ENCODE measurements around the gene CCNJ. TPM values are rescaled to one million over a fixed set of nuclear protein-coding genes. Genes with fewer than 3 reads are reported as not detected.
A peak's percentile ranks its signal among the peaks of the same experiment; 100 is the strongest.
"Not testable (repeated sequence)": the region's sequence is repeated elsewhere in the genome, so short reads cannot be mapped to it uniquely, and the experiment has no call there.

Gene CCNJ
- 10 to 100 TPM; 14.3 to 19.6 (median 16.8) TPM for polyA plus RNA-seq (ENCODE audit: insufficient read length in 4 of 4)

DNA sequence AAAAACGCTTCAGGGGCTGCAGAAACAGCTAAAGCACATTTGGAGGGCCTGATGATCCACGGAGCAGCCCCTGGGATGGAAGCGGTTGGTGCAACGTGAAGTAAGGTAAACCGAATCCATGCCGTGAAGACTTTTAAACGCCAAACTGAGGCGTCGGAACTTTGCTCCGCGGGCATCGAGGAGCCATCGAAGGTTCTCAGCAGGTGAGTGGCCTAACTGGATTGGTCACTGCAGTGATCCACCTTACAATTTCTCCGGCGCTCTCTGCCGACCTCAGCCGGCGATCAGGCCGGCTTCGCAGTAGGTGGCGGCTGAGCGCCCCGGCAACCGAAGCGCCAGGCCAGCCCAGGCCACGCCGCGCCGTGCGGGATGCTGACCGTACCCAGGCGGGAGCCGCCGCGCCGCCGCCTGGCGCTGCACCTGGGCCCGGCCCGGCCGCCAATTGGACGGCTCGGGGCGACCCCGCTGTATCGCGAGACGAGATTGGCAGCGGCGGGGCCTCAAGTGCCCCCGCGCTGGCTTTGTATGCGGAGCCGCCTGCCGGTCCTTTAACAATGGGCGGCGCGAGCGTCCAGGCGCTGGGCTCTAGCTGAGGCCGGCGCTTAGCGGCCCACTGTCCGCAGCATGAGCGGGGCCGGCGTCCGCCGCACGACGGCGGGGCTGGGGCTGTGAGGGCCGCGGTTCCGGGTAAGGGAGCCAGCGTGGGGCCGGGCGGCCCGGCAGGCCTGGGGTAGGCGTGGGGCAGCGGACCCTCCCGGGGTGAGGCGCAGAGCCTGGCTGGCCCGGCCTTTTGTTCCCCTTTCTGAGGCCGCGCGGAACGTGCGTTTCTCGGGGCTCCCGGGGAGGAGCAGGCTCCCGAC lies at the start of gene CCNJ:
Gene CCNJ (plus strand): TSS at position 551 of the 860 bp plus-strand sequence. CDS start 811 bp downstream, outside the sequence.
- peak; percentile 72 to 81 (median 78) for DNase-seq (ENCODE audit: low read depth in 4 of 4, low spot score in 2 of 4)

- not testable (repeated sequence) for DNase-seq (ENCODE audit: low read depth in 4 of 4, low spot score in 2 of 4)
Measured at GRCh38 chr10:95994376-95994775, 49.0 kb upstream of the CCNJ start.

GRCh38 chr10:95998255-95998784 lies 45.1 kb upstream of the CCNJ start:
- no peak for DNase-seq (ENCODE audit: low read depth in 4 of 4, low spot score in 2 of 4)

DNA sequence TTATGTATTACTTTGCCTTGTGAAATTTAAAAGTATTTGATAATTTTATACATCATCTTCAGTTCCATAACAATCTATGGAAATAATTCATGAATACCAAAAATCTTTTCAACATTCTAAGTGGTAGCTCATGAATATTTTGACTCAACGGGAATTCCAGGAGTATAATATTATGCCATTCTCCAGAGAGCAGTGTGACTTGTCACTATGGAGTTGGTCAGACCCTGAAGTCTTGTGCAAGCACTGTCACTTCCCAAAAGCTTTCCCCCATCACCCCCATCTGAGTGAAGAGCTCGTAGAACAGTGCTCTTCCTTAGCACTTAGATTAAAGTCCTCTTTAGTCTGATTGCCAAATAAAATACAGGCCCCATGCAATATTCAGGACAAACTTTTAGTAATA lies 29.4 kb upstream of the CCNJ start:
- DNase-seq (ENCODE audit: low read depth in 4 of 4, low spot score in 2 of 4): no peak

- no peak for DNase-seq (ENCODE audit: low read depth in 4 of 4, low spot score in 2 of 4)
Measured at GRCh38 chr10:96014473-96015102, 28.8 kb upstream of the CCNJ start.

- peak; percentile 65 to 85 (median 76) for DNase-seq (ENCODE audit: low read depth in 4 of 4, low spot score in 2 of 4)
Measured at GRCh38 chr10:96017191-96017687, 26.1 kb upstream of the CCNJ start.

- DNase-seq (ENCODE audit: low read depth in 4 of 4, low spot score in 2 of 4): no peak
Measured at GRCh38 chr10:96021332-96021731, 22.1 kb upstream of the CCNJ start.

DNA sequence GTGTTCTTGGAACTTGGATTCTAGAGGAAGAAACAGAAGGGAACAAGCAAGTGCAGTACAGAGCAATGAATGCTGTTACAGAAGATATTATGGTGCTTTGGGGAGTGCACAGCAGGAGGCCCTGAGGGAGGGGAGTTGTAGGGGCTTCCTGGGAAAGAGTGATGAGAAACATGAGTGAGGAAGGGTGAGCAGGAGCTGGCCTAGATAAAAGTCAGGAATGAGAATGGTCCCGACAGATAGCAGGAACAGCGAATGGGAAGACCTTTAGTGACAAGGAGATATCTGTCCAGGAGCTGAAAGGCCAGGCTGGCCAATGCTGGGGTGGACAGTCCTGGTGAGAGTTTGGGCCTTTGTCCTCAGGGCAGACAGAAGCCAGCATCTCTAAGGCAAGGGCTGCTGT lies 20.6 kb upstream of the CCNJ start:
- no peak for DNase-seq (ENCODE audit: low read depth in 4 of 4, low spot score in 2 of 4)

DNA sequence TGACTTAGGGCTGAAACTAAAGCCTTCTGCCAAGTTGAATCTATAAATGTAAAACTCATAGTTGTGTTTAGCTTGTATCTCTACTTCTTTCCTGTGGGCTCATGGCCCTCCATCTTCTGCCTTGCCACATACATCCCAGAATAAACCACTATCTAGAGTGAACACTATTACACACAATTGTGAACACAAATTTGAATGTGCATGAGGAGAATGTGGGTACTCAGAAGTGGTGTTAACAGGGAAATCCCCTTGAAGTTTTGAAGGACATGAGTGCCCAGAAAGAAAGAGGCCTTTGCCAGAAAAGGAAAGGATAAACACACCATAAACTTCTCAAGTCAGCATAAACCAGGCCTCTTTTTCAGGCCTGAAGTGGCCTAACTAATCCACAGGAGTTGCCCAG lies 20.2 kb upstream of the CCNJ start:
- no peak for DNase-seq (ENCODE audit: low read depth in 4 of 4, low spot score in 2 of 4)

DNA sequence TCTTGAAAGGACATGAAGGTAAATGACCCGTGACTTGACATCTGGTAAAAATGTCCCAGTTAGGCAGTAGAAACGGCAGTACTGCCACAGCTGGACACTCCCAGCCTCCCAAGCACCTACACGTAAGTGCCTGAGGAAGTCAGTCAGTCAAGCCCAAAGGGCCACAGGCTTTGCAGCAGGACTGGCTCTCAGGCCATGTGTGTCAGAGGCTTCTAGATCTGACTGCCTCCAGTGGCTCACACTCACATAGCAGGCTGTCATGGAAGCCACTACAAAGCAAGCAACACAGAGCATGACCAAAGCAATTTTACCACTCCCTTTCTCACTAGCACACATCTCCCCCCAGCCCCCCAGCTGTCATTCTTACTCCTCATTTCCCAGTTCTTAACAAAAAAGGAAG lies 17.8 kb upstream of the CCNJ start:
- no peak for DNase-seq (ENCODE audit: low read depth in 4 of 4, low spot score in 2 of 4)

DNA sequence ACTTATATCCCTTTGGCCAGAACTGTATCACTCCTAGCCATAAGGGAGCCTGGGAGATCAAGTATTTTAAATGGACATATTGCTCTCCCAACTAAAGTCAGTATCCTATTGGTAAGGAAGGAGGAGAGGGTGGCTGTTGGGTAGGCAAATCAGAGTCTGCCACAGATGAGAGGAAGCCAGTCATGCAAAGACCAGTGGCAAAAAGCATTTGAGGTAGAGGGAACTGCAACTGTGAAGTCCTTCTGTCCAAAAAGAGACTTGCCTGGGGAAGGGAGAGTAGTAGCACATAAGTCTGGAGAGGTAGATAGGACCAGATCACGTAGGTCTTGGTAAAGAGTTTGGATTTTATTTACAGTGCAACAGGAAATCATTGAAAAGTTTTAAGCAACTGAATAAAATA lies 8.8 kb upstream of the CCNJ start:
- DNase-seq (ENCODE audit: low read depth in 4 of 4, low spot score in 2 of 4): no peak

DNA sequence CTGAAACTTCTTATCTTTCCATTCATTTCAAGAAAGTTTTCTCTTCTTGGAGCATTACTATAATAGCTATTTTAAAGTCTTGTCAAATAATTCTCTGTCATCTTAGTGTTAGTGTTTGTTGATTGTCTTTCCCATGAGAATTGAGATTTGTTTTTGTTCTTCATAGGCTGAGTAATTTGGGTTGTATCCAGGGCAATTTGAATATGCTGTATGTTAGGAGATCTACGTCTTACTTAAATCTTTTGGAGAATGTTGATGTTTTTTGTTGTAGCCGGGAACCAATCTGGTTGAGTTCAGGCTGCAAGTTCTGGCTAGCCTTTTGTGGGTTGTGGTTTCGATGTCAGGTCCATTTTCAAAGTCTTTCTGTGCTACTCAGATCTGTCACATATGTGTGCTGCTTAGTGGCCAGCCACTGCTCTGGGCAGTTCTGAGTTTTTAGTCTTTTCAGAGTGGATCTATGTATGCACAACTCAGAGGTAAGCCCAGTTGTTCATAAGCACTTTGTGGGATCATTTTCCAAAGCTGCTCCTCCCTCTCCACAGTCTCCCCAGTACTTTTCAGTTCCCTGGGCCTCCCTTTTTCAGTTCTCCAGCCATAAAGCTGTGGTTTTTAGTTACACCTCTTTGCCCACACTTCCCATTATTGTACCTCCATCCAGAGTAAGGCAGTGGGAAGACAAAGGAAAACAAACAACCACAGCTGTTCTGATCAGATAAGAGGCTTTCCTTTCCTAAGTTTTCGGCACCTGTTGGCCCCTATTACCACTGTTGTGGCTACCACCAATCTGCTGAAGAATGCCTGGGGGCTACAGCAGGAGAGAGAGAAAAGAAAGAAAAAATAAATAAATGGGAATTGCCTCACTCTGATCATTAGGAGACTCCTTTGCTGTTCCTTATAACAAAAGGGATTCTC lies 4.7 kb upstream of the CCNJ start:
- no peak for DNase-seq (ENCODE audit: low read depth in 4 of 4, low spot score in 2 of 4)

GRCh38 chr10:96041146-96041545 lies 2.2 kb upstream of the CCNJ start:
- no peak for DNase-seq (ENCODE audit: low read depth in 4 of 4, low spot score in 2 of 4)

DNA sequence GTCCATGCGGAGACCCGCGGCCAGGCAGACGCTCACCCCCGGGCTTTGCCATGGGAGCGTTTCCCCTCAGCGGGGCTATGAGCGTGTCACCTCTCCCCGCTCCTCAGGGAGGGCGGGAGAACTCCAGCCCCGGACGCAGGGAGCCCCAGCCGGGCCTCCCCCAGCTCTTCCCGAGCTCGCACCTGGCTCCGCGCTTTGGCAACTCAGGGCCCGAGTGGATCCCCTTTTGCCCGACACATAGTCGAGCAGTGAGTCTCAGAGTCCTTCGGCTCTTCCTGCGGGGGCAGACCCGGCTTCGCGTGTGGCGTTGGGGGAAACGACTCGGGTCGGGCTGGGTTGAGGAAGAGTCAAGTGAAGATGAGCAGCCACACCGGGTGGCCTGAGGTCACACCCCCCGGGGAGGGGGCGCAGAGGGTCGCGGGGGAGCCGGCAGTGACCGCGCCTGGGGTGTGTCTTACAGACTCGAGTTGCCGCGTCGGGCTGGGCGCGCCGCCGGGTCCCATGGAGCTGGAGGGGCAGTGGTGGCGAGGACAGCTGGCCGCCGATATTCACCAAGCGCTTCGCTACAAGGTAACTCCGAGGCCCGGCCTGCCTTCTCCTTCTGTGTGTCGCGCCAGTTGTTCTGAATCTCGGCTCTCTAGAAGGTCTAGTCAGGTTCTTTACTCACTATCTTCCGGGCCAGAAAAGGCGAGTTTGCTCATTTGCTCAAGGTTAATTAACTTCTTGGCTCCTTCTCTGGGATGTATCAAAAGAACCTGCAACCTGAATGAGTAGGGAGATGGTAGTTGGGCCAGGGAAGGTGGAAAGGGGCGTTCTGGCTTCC lies 721 bp downstream of the CCNJ start:
- peak; percentile 32 to 68 (median 41) for DNase-seq (ENCODE audit: low read depth in 4 of 4, low spot score in 2 of 4)

DNA sequence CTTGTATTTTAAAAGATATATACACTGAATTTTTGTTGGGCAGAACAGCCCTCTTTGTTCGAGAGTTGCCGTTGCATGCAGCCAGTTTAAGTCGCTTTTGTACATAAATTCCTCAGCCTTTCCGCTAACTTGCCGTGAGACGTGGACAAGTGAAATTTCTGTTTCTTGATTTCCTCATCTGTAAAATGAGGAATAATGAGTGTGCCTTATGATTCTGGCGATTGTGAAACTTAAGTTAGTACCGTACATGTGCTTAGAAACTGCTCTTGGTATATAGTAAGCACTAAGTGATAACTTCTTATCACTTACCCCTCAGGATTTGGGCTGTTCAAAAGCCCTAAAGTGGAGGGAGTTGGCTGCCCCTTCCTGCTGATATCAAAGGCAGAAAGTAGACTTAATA lies 1.4 kb downstream of the CCNJ start:
- DNase-seq (ENCODE audit: low read depth in 4 of 4, low spot score in 2 of 4): peak; percentile 15 to 41 (median 29)

DNA sequence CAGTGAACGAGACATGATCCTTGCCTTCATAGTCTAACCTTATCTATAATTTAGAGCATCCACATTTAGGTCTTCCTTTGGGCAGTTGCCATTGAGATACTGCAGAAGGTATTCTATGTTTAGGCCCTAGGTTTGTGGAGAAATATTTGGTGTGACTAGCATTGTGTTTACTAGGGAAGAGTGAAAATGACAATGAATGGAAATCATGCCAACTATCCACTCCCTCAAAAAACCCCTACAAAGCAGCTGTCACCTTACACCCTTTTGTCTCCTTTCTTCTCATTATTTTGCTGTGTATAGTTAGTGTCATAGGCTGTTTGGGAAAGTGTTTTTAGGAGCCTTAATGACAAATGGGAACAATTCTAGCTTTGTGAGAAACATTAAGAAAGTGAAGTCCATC lies 3.2 kb downstream of the CCNJ start:
- no peak for DNase-seq (ENCODE audit: low read depth in 4 of 4, low spot score in 2 of 4)

DNA sequence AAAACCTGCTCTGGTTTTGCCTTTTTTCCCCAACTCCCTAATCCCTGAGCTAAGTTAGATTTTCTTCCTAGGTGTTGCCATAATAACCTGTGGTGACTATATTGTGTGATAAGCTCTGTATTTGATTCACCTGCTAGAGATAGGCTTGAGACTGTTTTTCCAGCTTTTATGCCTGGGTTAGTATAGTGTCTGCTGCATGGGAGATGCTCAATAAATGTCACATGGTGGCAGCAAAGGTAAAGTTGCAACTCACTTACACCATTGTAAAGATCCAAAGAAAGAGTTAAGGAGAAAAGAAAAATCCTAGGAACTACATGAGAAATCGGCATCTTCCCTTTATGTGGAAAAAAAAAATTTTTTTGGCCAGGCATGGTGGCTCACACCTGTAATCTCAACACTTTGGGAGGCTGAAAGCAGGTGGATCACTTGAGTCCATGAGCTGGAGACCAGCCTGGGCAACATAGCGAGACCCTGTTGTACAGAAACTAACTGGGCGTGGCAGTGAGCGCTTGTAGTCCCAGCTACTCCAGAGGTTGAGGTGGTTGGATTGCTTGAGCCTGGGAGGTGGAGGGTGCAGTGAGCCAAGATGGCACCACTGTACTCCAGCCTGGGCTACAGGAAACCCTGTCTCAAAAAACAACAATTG lies 3.7 kb downstream of the CCNJ start:
- DNase-seq (ENCODE audit: low read depth in 4 of 4, low spot score in 2 of 4): no peak

GRCh38 chr10:96047925-96048324 lies 4.5 kb downstream of the CCNJ start:
- DNase-seq (ENCODE audit: low read depth in 4 of 4, low spot score in 2 of 4): not testable (repeated sequence)

DNA sequence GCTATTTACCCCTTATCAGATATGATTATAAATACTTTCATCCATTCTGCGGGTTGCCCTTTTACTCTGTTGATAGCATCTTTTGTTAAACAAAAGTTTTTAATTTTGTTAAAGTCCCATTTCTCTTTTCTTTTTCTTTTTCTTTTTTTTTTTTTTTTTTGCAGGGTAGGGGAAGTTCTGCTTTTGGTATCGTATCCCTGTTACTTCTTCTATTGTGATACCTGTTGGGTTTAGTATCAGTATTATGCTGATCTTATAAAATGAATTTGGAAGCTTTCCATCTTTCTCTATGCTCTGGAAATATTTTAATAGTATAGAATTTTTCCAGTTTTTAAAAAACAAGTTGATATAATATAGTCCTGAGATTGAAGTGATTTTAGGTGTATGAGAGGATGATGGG lies 6.0 kb downstream of the CCNJ start:
- no peak for DNase-seq (ENCODE audit: low read depth in 4 of 4, low spot score in 2 of 4)
